DMS153 (cell line): ENCODE results near the gene AKR1D1.
"Not testable (repeated sequence)": the region's sequence is repeated elsewhere in the genome, so short reads cannot be mapped to it uniquely, and the experiment has no call there.

Source experiments
- DNase-seq: peaks from one replicate; lab custom pipeline; 2025; lab: John Stamatoyannopoulos, UW

Gene AKR1D1

GRCh38 chr7:138076196-138076595 is at the start of gene AKR1D1:
TSS of gene AKR1D1 (plus strand) at chr7:138076459. CDS start at chr7:138076519, 60 bp downstream.
- no peak for DNase-seq

- DNase-seq, result no peak
Observed at GRCh38 chr7:138027100-138027499, 49.2 kb upstream of the AKR1D1 start.

- no peak for DNase-seq
Observed at GRCh38 chr7:138029126-138029525, 47.1 kb upstream of the AKR1D1 start.

- DNase-seq, result no peak
Observed at GRCh38 chr7:138029941-138030340, 46.3 kb upstream of the AKR1D1 start.

- DNase-seq, result no peak
Observed at GRCh38 chr7:138030679-138031351, 45.4 kb upstream of the AKR1D1 start.

GRCh38 chr7:138032186-138032585 is 44.1 kb upstream of the AKR1D1 start:
- no peak for DNase-seq

- DNase-seq, result no peak
Observed at GRCh38 chr7:138032770-138033169, 43.5 kb upstream of the AKR1D1 start.

- no peak for DNase-seq
Observed at GRCh38 chr7:138033241-138033640, 43.0 kb upstream of the AKR1D1 start.

- DNase-seq, result no peak
Observed at GRCh38 chr7:138036135-138036534, 40.1 kb upstream of the AKR1D1 start.

GRCh38 chr7:138040063-138040462 is 36.2 kb upstream of the AKR1D1 start:
- not testable (repeated sequence) for DNase-seq

GRCh38 chr7:138044897-138045296 is 31.4 kb upstream of the AKR1D1 start:
- no peak for DNase-seq

- DNase-seq, result no peak
Observed at GRCh38 chr7:138047907-138048306, 28.4 kb upstream of the AKR1D1 start.

GRCh38 chr7:138049505-138050116 is 26.6 kb upstream of the AKR1D1 start:
- DNase-seq, result no peak

- not testable (repeated sequence) for DNase-seq
Observed at GRCh38 chr7:138051712-138052247, 24.5 kb upstream of the AKR1D1 start.

GRCh38 chr7:138052696-138053095 is 23.6 kb upstream of the AKR1D1 start:
- DNase-seq, result no peak

- DNase-seq, result not testable (repeated sequence)
Observed at GRCh38 chr7:138055698-138056097, 20.6 kb upstream of the AKR1D1 start.

GRCh38 chr7:138063400-138063799 is 12.9 kb upstream of the AKR1D1 start:
- DNase-seq, result no peak

GRCh38 chr7:138064856-138065357 is 11.4 kb upstream of the AKR1D1 start:
- no peak for DNase-seq

- no peak for DNase-seq
Observed at GRCh38 chr7:138065827-138066226, 10.4 kb upstream of the AKR1D1 start.

- no peak for DNase-seq
Observed at GRCh38 chr7:138066954-138067394, 9.3 kb upstream of the AKR1D1 start.

- DNase-seq, result no peak
Observed at GRCh38 chr7:138067774-138068173, 8.5 kb upstream of the AKR1D1 start.

- DNase-seq, result no peak
Observed at GRCh38 chr7:138070908-138071307, 5.4 kb upstream of the AKR1D1 start.

GRCh38 chr7:138072726-138073125 is 3.5 kb upstream of the AKR1D1 start:
- no peak for DNase-seq
